B cell (primary cell): Measurements from ENCODE around the gene TMEM158. TPM values are rescaled to one million over a fixed set of nuclear protein-coding genes. Genes with fewer than 3 reads are reported as not detected.

ENCODE experiments used
- ATAC-seq: fragments of 200-7000 bp; cut with Tn5 transposase; one replicate; pipeline ENCODE4 v1.10.0; 2021; ENCODE audit warnings: low read depth, mild to moderate bottlenecking, moderate number of reproducible peaks, moderate library complexity
- CTCF ChIA-PET: fragments of 350-600 bp; sonication (Branson Sonifier 250); formaldehyde crosslinking; loops from one replicate; lab custom pipeline; 2021; ENCODE audit warnings: antibody characterized with exemption, inconsistent platforms; lab: Charles Lee
- POLR2A ChIA-PET: fragments of 350-600 bp; sonication (Branson Sonifier 250); formaldehyde crosslinking; loops from one replicate; lab custom pipeline; 2021; ENCODE audit warnings: antibody characterized with exemption; lab: Charles Lee
- DNase-seq: peaks from one replicate; pipeline ENCODE4 v3.0.0; 2013
- H2AFZ ChIP-seq: 2 replicates; pipeline ENCODE4 v1.6.1; 2012; ENCODE audit warnings: mild to moderate bottlenecking, low read depth, low read length; ENCODE audit not compliant: insufficient read depth, poor library complexity, severe bottlenecking
- H3K27ac ChIP-seq, 2 donors: 1 replicate in 1 of 2; 2 replicates in 1 of 2; pipeline ENCODE4 v1.5.1; 2012 to 2013; ENCODE audit warnings: low read length in 2 of 2, mild to moderate bottlenecking in 2 of 2, moderate library complexity in 1 of 2
- H3K27me3 ChIP-seq, 4 experiments: fragments of 200-600 bp in 1 of 4; sonication (generic) in 1 of 4; replicated peaks in 1 of 4; 1 replicate in 2 of 4; 2 replicates in 2 of 4; pipeline versions ENCODE4 v1.6.1 to v1.7.0; 2013 to 2016; ENCODE audit warnings: low read length in 3 of 4, mild to moderate bottlenecking in 2 of 4, mixed read lengths in 1 of 4, moderate library complexity in 1 of 4; ENCODE audit not compliant: insufficient read depth in 4 of 4, control insufficient read depth in 3 of 4; ENCODE audit errors: control extremely low read depth in 1 of 4
- H3K36me3 ChIP-seq, 2 experiments: replicated peaks in 1 of 2; 1 replicate in 1 of 2; 2 replicates in 1 of 2; pipeline versions ENCODE4 v1.6.1 to v1.7.1; 2013; ENCODE audit warnings: low read length in 1 of 2; ENCODE audit not compliant: insufficient read depth in 2 of 2, control insufficient read depth in 1 of 2; ENCODE audit errors: control extremely low read depth in 1 of 2, extremely low read depth in 1 of 2
- H3K4me1 ChIP-seq, 2 donors: fragments of 200-600 bp in 1 of 2; sonication (generic) in 1 of 2; 1 replicate in 1 of 2; 2 replicates in 1 of 2; pipeline versions ENCODE4 v1.5.1 to v1.6.1; 2013 to 2017; ENCODE audit warnings: low read length in 2 of 2; ENCODE audit not compliant: control insufficient read depth in 2 of 2, insufficient read depth in 2 of 2
- H3K4me2 ChIP-seq: replicated peaks from 2 replicates; pipeline ENCODE3; 2012; ENCODE audit warnings: mild to moderate bottlenecking, low read depth, low read length; ENCODE audit not compliant: poor library complexity, severe bottlenecking
- H3K4me3 ChIP-seq, 5 experiments: fragments of 200-600 bp in 1 of 5; sonication (generic) in 1 of 5; 1 replicate in 3 of 5; 2 replicates in 2 of 5; pipeline versions ENCODE4 v1.5.1 to v1.7.0; 2011 to 2016; ENCODE audit warnings: low read length in 4 of 5, mild to moderate bottlenecking in 4 of 5, low read depth in 2 of 5, control low read depth in 1 of 5, moderate library complexity in 1 of 5; ENCODE audit not compliant: insufficient read depth in 1 of 5; ENCODE audit errors: control extremely low read depth in 1 of 5, extremely low read depth in 1 of 5
- H3K79me2 ChIP-seq: fragments of 200-600 bp; sonication (generic); one replicate; pipeline ENCODE4 v1.6.0; 2016; ENCODE audit warnings: low read length; ENCODE audit not compliant: control insufficient read depth, insufficient read depth
- H3K9ac ChIP-seq: fragments of 200-600 bp; sonication (generic); 2 replicates; pipeline ENCODE4 v1.6.1; 2017; ENCODE audit warnings: mild to moderate bottlenecking, low read length, moderate library complexity
- H3K9me3 ChIP-seq, 3 donors: one replicate each; pipeline versions ENCODE4 v1.6.1 to v1.7.1; 2013; ENCODE audit warnings: low read length in 2 of 3; ENCODE audit not compliant: control insufficient read depth in 2 of 3, insufficient read depth in 1 of 3; ENCODE audit errors: control extremely low read depth in 1 of 3
- H4K20me1 ChIP-seq: 2 replicates; pipeline ENCODE4 v1.6.0; 2012; ENCODE audit warnings: mild to moderate bottlenecking, low read length; ENCODE audit not compliant: insufficient read depth, control insufficient read depth, poor library complexity, severe bottlenecking
- H3K27ac Mint-ChIP-seq: one replicate; pipeline ENCODE4 v1.8.0; 2021; ENCODE audit warnings: mixed read lengths
- H3K27me3 Mint-ChIP-seq: one replicate; pipeline ENCODE4 v1.8.0; 2021; ENCODE audit warnings: mixed read lengths
- H3K4me1 Mint-ChIP-seq: one replicate; pipeline ENCODE4 v1.8.0; 2021; ENCODE audit warnings: mixed read lengths
- H3K4me3 Mint-ChIP-seq: one replicate; pipeline ENCODE4 v1.8.0; 2021; ENCODE audit warnings: mixed read lengths
- H3K9me3 Mint-ChIP-seq: one replicate; pipeline ENCODE4 v1.8.0; 2022; ENCODE audit warnings: mixed read lengths; ENCODE audit not compliant: insufficient read depth
- EZH2 ChIP-seq: IDR thresholded peaks from 2 replicates; pipeline ENCODE4 v1.6.1; 2012; ENCODE audit warnings: borderline replicate concordance, low read depth, mild to moderate bottlenecking, moderate library complexity, low read length; ENCODE audit not compliant: insufficient read depth, poor library complexity, severe bottlenecking
- WGBS: methylation state at CpG from one replicate; pipeline ENCODE4 v1.1.5; 2013; ENCODE audit warnings: missing lambda C conversion rate; ENCODE audit not compliant: insufficient coverage; 5-methylcytosine and 5-hydroxymethylcytosine counted together
- intact Hi-C: fragments of 100-400 bp; cut with micrococcal nuclease; formaldehyde crosslinking; loops from one replicate; pipeline ENCODE4 v1.10.0; 2022
- polyA plus RNA-seq: library from polyadenylated mRNA; depleted of rRNA; stranded (reverse); fragments of >200 nt; gene quantifications from 2 replicates; pipeline ENCODE4 v1.2.3, GENCODE V29; 2012
- total RNA-seq, 2 donors: library from RNA; stranded (reverse); fragments of 120-200 nt in 1 of 2; gene quantifications; 1 replicate in 1 of 2; 2 replicates in 1 of 2; pipeline versions ENCODE4 v1.2.3 to v1.2.4, GENCODE V29; 2013 to 2022
- TF ChIP-seq, protein P1 (sequence below): fragments of 200-600 bp; IDR thresholded peaks from one replicate; pipeline ENCODE4 v1.8.0; 2022; ENCODE audit warnings: antibody characterized with exemption, mild to moderate bottlenecking

TMEM158 gene
- total and polyA plus RNA-seq, 2 donors (not counting 1 experiment from before 2014, with no cell fraction given): not detected

DNA sequence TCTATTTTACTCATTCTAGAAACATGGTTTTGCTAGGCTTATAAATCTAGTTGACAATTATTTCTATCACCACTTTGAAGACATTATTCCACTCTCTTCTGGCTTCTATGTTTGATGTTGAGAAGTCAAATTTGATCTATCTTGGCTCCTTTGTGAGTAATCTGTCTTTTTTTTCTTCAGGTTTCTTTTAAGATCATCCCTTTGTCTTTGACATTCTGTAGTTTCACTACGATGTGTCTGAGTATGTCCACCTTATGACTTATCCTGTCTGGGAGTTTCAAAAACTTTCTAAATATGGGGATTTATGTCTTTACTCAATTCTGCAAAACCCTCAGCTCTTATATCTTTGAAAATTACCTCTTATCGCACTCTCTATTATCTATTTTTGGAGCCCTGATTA lies 41.0 kb upstream of the TMEM158 start:
- Histone ChIP-seq H3K9ac (no peak overlapping the region), H3K79me2 (no peaks in the 10 kb centered on the region), H3K27ac (no peak overlapping the region), H2AFZ (no peak overlapping the region), H3K36me3 (no peaks in the 10 kb centered on the region), H4K20me1 (no peaks in the 10 kb centered on the region), H3K27me3 (no peaks in the 10 kb centered on the region), H3K9me3 (no peaks in the 10 kb centered on the region), H3K4me1 (no peaks in the 10 kb centered on the region), H3K4me2 (no peak overlapping the region), H3K4me3 (no peak overlapping the region)
- no CpG with 5 or more reads among the region's 2 CpGs for WGBS
- intact Hi-C loops: no loop called here
- Mint-ChIP-seq H3K9me3 (no peaks in the 10 kb centered on the region), H3K4me3 (no peak overlapping the region), H3K27ac (no peak overlapping the region), H3K27me3 (peaks cover 26% of the 10 kb centered on the region), H3K4me1 (no peaks in the 10 kb centered on the region)
- ATAC-seq (no peak), DNase-seq (no peak)
- ChIA-PET POLR2A (no interaction called here), CTCF (no interaction called here)
- TF ChIP-seq EZH2: no peak
- TF ChIP-seq, protein P1, sequence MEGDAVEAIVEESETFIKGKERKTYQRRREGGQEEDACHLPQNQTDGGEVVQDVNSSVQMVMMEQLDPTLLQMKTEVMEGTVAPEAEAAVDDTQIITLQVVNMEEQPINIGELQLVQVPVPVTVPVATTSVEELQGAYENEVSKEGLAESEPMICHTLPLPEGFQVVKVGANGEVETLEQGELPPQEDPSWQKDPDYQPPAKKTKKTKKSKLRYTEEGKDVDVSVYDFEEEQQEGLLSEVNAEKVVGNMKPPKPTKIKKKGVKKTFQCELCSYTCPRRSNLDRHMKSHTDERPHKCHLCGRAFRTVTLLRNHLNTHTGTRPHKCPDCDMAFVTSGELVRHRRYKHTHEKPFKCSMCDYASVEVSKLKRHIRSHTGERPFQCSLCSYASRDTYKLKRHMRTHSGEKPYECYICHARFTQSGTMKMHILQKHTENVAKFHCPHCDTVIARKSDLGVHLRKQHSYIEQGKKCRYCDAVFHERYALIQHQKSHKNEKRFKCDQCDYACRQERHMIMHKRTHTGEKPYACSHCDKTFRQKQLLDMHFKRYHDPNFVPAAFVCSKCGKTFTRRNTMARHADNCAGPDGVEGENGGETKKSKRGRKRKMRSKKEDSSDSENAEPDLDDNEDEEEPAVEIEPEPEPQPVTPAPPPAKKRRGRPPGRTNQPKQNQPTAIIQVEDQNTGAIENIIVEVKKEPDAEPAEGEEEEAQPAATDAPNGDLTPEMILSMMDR: no peak

DNA sequence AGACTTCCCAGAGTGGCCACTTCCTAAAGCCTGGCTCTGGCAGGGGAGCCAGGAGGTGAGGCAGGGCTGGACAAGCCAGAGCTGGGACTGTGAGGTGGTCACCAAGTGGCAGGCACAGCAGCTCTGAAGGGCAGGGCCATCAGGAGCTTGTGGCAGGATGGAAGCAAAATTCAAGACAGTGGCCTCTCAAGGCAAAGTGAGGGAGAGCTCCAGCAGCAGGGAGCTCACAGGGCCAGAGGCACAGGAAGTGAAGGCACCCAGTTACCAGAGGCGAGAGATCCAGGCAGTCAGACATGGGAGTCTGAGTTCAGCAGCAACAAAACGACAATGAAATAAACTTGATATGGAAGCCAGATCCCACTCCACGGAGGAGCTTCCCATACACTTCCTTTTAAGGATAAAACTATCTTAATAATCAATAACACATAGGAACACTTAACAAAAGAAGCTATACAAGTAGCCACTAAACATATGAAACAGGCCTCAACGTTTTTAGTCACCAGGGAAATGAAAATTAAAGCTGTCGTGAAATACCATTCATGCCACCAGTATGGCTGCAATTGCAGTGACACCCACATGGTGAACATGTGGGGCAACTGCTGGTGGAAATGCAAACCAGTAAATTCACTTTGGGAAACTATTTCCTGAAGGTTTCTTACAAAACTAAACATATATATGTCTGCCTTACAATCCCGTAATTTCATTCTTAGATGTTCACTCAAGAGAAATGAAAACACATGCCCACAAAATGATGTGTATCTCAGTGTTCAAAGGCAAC lies 35.4 kb upstream of the TMEM158 start:
- Histone ChIP-seq H3K27me3 (peaks cover 0 to 4% (median 0%) of the 10 kb centered on the region in 4 experiments), H3K4me1 (no peaks in the 10 kb centered on the region), H3K36me3 (no peaks in the 10 kb centered on the region), H3K4me2 (no peak overlapping the region), H3K9me3 (no peaks in the 10 kb centered on the region), H4K20me1 (no peaks in the 10 kb centered on the region), H3K9ac (no peak overlapping the region), H3K27ac (no peak overlapping the region), H3K79me2 (no peaks in the 10 kb centered on the region), H3K4me3 (no peak overlapping the region), H2AFZ (no peak overlapping the region)
- no peaks in the 10 kb centered on the region for H3K9me3 Mint-ChIP-seq
- no peak for ATAC-seq
- peaks cover 17% of the 10 kb centered on the region for H3K27me3 Mint-ChIP-seq
- ChIA-PET POLR2A (no interaction called here), CTCF (no interaction called here)
- no peaks in the 10 kb centered on the region for H3K4me1 Mint-ChIP-seq
- WGBS: 76% methylated on average over 5 of the region's 6 CpGs
- intact Hi-C loops: no loop called here
- DNase-seq: no peak
- TF ChIP-seq EZH2: no peak
- no peak overlapping the region for H3K4me3 Mint-ChIP-seq
- H3K27ac Mint-ChIP-seq: no peak overlapping the region
